ENCODE data around the gene GNAS-AS1. TPM values are rescaled to one million over a fixed set of nuclear protein-coding genes. Genes with fewer than 3 reads are reported as not detected.

GNAS-AS1 gene
- total RNA-seq, 4 donors from 2014 or later, result 0.42 to 0.59 TPM; not detected in 2

- no peak for TF ChIP-seq CTCF (IDR thresholded peaks at IDR 0.05)
- no peak for TF ChIP-seq POLR2A (IDR thresholded peaks at IDR 0.05)
- no peak for TF ChIP-seq EP300 (IDR thresholded peaks at IDR 0.05)
- Histone ChIP-seq H3K9me3 (no peaks in the 10 kb centered on the region), H3K4me1 (no peaks in the 10 kb centered on the region), H3K27ac (no peak overlapping the region), H3K36me3 (no peaks in the 10 kb centered on the region), H3K4me3 (no peak overlapping the region), H3K27me3 (peaks cover 0 to 5% of the 10 kb centered on the region in 2 donors)
- no peak for DNase-seq (ENCODE audit: low spot score in 2 of 2)
- 67 to 79% methylated on average over 7 of the region's 7 CpGs for WGBS, 2 donors
Measured at GRCh38 chr20:58777657-58778056, 73.0 kb downstream of the GNAS-AS1 start.

- Histone ChIP-seq H3K4me3 (no peak overlapping the region), H3K27me3 (peaks cover 0 to 5% of the 10 kb centered on the region in 2 donors), H3K9me3 (no peaks in the 10 kb centered on the region), H3K27ac (no peak overlapping the region), H3K4me1 (no peaks in the 10 kb centered on the region), H3K36me3 (no peaks in the 10 kb centered on the region)
- WGBS, 2 donors, result 80 to 88% methylated on average over 3 of the region's 3 CpGs
- TF ChIP-seq EP300 (IDR thresholded peaks at IDR 0.05), result no peak
- TF ChIP-seq POLR2A (IDR thresholded peaks at IDR 0.05), result no peak
- no peak for TF ChIP-seq CTCF (IDR thresholded peaks at IDR 0.05)
- no peak for DNase-seq (ENCODE audit: low spot score in 2 of 2)
Measured at GRCh38 chr20:58776109-58776508, 74.6 kb downstream of the GNAS-AS1 start.

DNA sequence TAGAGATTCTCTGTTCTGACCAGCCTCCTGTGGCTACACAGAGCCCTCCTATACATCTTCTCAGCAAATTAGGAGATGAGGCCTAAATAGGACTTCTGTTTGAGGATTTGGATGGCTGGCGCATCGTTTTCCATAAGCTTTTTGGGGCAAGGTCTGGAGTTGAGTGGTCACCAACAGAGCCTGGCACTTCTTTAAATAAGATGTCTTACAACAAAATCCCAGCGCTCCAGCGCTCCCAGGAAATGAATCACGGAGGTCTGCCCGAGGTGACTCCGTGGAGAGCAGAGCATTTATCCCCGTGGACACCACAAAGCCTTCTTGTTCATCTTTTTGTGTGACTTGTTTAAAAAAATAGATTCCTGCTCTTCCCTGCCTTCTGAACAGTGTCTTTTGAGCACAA, 75.3 kb downstream of the GNAS-AS1 start:
- TF ChIP-seq CTCF (IDR thresholded peaks at IDR 0.05) (no peak), POLR2A (IDR thresholded peaks at IDR 0.05) (no peak), EP300 (IDR thresholded peaks at IDR 0.05) (no peak)
- Histone ChIP-seq H3K27me3 (peaks cover 0 to 10% of the 10 kb centered on the region in 2 donors), H3K36me3 (no peaks in the 10 kb centered on the region), H3K27ac (no peak overlapping the region), H3K4me1 (no peaks in the 10 kb centered on the region), H3K4me3 (no peak overlapping the region), H3K9me3 (no peaks in the 10 kb centered on the region)
- DNase-seq (ENCODE audit: low spot score in 2 of 2), result no peak
- WGBS, 2 donors, result 54 to 56% methylated on average over 8 of the region's 8 CpGs

DNA sequence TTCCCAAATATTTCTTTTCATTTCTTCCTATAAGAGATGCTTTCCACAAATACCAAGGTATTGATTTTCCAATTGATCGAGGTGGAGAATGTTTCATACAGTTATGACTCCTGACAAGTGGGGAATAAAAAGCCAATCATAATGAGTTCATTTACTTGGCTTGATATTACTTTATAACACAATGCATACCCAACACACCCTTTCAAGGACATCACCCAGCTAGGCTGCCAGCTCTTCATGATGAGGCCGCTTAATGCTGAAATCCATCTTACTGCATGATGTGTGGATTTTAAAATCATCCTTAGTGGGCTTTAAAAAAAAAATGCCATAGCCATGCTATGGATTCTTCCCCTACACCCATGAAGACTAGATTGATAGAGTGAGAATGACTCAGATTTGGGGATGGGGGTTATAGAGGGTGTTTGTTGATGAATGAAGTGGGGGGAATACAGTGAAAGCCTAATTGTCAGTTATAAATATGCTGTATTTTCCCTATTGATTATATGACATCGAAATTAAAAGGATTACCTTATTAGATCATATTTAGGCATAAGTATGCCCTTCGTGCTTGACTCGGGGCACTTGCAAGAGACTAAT, 75.9 kb downstream of the GNAS-AS1 start:
- Histone ChIP-seq H3K27ac (no peak overlapping the region), H3K4me3 (no peak overlapping the region), H3K27me3 (peaks cover 0 to 10% of the 10 kb centered on the region in 2 donors), H3K36me3 (no peaks in the 10 kb centered on the region), H3K4me1 (no peaks in the 10 kb centered on the region), H3K9me3 (no peaks in the 10 kb centered on the region)
- WGBS, 2 donors, result 78% methylated on average over 5 of the region's 5 CpGs
- no peak for DNase-seq (ENCODE audit: low spot score in 2 of 2)
- TF ChIP-seq EP300 (IDR thresholded peaks at IDR 0.05) (no peak), CTCF (IDR thresholded peaks at IDR 0.05) (no peak)

DNA sequence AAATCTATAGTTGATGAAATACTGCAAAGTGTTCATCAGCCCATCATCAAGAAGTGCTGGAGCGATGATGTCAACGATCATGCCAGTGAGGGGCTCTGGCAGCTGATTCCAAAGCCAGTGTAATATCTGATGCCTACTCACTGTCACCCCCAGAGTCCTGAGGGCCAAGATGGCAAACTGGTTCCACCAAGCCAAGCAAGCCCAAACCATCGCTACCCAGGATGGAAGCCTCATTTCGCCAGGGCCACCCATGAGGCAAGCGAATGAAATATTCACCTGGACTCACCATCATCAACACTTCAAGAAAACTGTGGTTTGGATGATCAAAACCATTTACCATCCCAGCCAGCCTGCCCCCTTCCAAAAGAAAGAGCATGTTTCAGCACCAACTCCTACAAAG, 76.5 kb downstream of the GNAS-AS1 start:
- Histone ChIP-seq H3K36me3 (no peaks in the 10 kb centered on the region), H3K4me3 (no peak overlapping the region), H3K4me1 (no peaks in the 10 kb centered on the region), H3K9me3 (no peaks in the 10 kb centered on the region), H3K27me3 (peaks cover 0 to 10% of the 10 kb centered on the region in 2 donors), H3K27ac (no peak overlapping the region)
- 97 to 99% methylated on average over 5 of the region's 5 CpGs for WGBS, 2 donors
- TF ChIP-seq POLR2A (IDR thresholded peaks at IDR 0.05), result no peak
- TF ChIP-seq CTCF (IDR thresholded peaks at IDR 0.05), result no peak
- TF ChIP-seq EP300 (IDR thresholded peaks at IDR 0.05), result no peak
- DNase-seq (ENCODE audit: low spot score in 2 of 2), result no peak
